ENCODE data around the gene FGB.

DNA sequence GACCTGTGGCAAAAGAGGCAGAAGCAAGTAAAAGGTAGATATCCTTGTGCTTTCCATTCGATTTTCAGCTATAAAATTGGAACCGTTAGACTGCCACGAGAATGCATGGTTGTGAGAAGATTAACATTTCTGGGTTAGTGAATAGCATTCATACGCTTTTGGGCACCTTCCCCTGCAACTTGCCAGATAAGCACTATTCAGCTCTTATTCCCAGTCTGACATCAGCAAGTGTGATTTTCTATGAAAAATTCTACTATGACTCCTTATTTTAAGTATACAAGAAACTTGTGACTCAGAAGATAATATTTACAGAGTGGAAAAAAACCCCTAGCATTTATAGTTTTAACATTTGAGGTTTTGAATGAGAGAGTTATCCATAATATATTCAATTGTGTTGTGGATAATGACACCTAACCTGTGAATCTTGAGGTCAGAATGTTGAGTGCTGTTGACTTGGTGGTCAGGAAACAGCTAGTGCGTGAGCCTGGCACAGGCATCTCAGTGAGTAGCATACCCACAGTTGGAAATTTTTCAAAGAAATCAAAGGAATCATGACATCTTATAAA lies 3.9 kb downstream of the FGB start:
- TF ChIP-seq, protein P1, sequence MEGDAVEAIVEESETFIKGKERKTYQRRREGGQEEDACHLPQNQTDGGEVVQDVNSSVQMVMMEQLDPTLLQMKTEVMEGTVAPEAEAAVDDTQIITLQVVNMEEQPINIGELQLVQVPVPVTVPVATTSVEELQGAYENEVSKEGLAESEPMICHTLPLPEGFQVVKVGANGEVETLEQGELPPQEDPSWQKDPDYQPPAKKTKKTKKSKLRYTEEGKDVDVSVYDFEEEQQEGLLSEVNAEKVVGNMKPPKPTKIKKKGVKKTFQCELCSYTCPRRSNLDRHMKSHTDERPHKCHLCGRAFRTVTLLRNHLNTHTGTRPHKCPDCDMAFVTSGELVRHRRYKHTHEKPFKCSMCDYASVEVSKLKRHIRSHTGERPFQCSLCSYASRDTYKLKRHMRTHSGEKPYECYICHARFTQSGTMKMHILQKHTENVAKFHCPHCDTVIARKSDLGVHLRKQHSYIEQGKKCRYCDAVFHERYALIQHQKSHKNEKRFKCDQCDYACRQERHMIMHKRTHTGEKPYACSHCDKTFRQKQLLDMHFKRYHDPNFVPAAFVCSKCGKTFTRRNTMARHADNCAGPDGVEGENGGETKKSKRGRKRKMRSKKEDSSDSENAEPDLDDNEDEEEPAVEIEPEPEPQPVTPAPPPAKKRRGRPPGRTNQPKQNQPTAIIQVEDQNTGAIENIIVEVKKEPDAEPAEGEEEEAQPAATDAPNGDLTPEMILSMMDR (IDR thresholded peaks at IDR 0.05), result no peak
- no peak for TF ChIP-seq POLR2AphosphoS5 (IDR thresholded peaks at IDR 0.05; ENCODE audit: low read depth, low read length)
- TF ChIP-seq SIN3A (IDR thresholded peaks at IDR 0.05; ENCODE audit: borderline replicate concordance, insufficient read depth, low read depth, low read length), result no peak
- TF ChIP-seq, protein P2, sequence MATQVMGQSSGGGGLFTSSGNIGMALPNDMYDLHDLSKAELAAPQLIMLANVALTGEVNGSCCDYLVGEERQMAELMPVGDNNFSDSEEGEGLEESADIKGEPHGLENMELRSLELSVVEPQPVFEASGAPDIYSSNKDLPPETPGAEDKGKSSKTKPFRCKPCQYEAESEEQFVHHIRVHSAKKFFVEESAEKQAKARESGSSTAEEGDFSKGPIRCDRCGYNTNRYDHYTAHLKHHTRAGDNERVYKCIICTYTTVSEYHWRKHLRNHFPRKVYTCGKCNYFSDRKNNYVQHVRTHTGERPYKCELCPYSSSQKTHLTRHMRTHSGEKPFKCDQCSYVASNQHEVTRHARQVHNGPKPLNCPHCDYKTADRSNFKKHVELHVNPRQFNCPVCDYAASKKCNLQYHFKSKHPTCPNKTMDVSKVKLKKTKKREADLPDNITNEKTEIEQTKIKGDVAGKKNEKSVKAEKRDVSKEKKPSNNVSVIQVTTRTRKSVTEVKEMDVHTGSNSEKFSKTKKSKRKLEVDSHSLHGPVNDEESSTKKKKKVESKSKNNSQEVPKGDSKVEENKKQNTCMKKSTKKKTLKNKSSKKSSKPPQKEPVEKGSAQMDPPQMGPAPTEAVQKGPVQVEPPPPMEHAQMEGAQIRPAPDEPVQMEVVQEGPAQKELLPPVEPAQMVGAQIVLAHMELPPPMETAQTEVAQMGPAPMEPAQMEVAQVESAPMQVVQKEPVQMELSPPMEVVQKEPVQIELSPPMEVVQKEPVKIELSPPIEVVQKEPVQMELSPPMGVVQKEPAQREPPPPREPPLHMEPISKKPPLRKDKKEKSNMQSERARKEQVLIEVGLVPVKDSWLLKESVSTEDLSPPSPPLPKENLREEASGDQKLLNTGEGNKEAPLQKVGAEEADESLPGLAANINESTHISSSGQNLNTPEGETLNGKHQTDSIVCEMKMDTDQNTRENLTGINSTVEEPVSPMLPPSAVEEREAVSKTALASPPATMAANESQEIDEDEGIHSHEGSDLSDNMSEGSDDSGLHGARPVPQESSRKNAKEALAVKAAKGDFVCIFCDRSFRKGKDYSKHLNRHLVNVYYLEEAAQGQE (IDR thresholded peaks at IDR 0.05; ENCODE audit: insufficient read depth in 1 of 2, low read depth in 2 of 2, low read length in 1 of 2), result no peak
